Measurements from ENCODE around the gene ARHGAP40.

The ARHGAP40 gene

DNA sequence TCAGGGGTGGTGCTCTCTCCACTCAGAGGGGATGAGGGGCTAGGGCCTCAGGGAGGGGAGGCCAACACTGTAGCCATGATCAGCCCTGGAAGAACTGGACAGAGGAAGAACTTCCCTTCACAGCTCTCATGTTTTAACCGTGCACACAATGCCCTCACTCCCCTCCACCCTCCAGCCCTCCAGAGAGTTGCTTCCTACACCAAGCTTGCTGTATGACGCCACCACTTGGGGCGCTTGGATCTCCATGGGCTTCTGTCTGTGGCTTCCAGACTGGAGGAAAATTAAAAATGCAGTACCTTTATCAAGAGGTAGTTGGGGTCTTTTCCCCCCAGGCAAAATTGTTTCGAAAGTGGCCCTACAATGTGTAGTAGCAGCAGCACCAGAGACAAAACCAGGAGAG, 48.4 kb downstream of the ARHGAP40 start:
- no peak for TF ChIP-seq FOXP2 (optimal IDR thresholded peaks at IDR 0.05; ENCODE audit: borderline replicate concordance, extremely low read depth, extremely low read length, insufficient read depth)
- no peak for TF ChIP-seq TAF1 (IDR thresholded peaks at IDR 0.05; ENCODE audit: borderline replicate concordance, insufficient read depth, low read length)
- TF ChIP-seq SIN3A (IDR thresholded peaks at IDR 0.05; ENCODE audit: borderline replicate concordance, insufficient read depth, low read length) = no peak

DNA sequence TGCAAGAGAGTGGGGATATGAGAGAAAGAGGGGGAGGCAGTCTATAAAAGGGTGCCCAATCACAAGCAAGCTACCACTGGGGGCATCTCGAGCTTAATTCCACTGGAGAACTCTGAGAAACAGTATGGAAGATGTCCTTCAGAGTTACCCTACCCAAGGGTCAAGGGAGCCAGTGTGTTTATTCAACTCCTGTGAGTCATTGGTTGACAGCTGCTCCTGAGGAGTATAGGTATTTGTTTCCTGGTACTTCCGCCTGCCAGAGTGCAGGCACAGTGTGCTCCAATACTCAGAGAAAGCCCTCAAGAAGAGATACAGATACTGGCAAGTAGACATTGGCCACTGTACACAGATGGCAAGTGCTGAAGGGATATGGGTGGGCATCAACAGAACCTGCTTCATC, 49.5 kb downstream of the ARHGAP40 start:
- TF ChIP-seq SIN3A (IDR thresholded peaks at IDR 0.05; ENCODE audit: borderline replicate concordance, insufficient read depth, low read length) (no peak), POLR2AphosphoS5 (IDR thresholded peaks at IDR 0.05; ENCODE audit: low read depth, low read length) (no peak), TAF1 (IDR thresholded peaks at IDR 0.05; ENCODE audit: borderline replicate concordance, insufficient read depth, low read length) (no peak), FOXP2 (optimal IDR thresholded peaks at IDR 0.05; ENCODE audit: borderline replicate concordance, extremely low read depth, extremely low read length, insufficient read depth) (no peak)
- TF ChIP-seq, protein P1, sequence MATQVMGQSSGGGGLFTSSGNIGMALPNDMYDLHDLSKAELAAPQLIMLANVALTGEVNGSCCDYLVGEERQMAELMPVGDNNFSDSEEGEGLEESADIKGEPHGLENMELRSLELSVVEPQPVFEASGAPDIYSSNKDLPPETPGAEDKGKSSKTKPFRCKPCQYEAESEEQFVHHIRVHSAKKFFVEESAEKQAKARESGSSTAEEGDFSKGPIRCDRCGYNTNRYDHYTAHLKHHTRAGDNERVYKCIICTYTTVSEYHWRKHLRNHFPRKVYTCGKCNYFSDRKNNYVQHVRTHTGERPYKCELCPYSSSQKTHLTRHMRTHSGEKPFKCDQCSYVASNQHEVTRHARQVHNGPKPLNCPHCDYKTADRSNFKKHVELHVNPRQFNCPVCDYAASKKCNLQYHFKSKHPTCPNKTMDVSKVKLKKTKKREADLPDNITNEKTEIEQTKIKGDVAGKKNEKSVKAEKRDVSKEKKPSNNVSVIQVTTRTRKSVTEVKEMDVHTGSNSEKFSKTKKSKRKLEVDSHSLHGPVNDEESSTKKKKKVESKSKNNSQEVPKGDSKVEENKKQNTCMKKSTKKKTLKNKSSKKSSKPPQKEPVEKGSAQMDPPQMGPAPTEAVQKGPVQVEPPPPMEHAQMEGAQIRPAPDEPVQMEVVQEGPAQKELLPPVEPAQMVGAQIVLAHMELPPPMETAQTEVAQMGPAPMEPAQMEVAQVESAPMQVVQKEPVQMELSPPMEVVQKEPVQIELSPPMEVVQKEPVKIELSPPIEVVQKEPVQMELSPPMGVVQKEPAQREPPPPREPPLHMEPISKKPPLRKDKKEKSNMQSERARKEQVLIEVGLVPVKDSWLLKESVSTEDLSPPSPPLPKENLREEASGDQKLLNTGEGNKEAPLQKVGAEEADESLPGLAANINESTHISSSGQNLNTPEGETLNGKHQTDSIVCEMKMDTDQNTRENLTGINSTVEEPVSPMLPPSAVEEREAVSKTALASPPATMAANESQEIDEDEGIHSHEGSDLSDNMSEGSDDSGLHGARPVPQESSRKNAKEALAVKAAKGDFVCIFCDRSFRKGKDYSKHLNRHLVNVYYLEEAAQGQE (IDR thresholded peaks at IDR 0.05; ENCODE audit: insufficient read depth in 1 of 2, low read depth in 2 of 2, low read length in 2 of 2) = no peak

DNA sequence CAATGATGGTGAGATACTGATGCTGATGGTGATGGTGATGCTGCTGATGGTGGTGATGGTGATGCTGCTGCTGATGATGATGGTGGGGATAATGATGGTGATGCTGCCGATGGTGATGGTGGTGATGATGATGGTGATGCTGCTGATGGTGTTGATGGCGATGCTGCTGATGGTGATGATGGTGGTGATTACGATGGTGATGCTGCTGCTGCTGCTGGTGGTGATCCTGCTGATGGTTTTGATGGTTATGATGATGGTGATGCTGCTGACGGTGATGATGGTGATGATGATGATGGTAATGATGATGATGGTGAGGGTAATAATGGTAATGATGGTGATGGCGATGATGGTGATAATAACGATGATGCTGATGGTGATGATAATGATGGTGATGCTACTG, 50.0 kb downstream of the ARHGAP40 start:
- TF ChIP-seq, protein P1 (IDR thresholded peaks at IDR 0.05; ENCODE audit: insufficient read depth in 1 of 2, low read depth in 2 of 2, low read length in 2 of 2) = no peak
- no peak for TF ChIP-seq POLR2AphosphoS5 (IDR thresholded peaks at IDR 0.05; ENCODE audit: low read depth, low read length)

DNA sequence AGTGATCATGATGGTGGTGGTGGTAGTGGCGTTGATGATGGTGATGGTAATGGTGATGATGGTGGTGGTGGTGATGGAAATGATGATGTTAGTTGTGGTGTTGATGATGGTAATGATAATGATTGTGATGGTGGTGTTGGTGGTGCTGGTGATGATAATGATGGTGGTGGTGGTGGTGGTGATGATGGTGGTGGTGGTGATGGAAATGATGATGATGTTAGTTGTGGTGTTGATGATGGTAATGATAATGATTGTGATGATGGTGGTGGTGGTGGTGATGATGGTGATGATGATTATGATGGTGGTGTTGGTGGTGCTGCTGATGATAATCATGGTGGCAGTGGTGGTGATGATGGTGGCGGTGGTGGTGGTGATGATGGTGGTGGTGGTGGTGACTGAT, 51.4 kb downstream of the ARHGAP40 start:
- no peak for TF ChIP-seq SIN3A (IDR thresholded peaks at IDR 0.05; ENCODE audit: borderline replicate concordance, insufficient read depth, low read length)
- TF ChIP-seq FOXP2 (optimal IDR thresholded peaks at IDR 0.05; ENCODE audit: borderline replicate concordance, extremely low read depth, extremely low read length, insufficient read depth) = no peak
- no peak for TF ChIP-seq TAF1 (IDR thresholded peaks at IDR 0.05; ENCODE audit: borderline replicate concordance, insufficient read depth, low read length)
- TF ChIP-seq, protein P1 (IDR thresholded peaks at IDR 0.05; ENCODE audit: insufficient read depth in 1 of 2, low read depth in 2 of 2, low read length in 2 of 2) = no peak
- TF ChIP-seq POLR2AphosphoS5 (IDR thresholded peaks at IDR 0.05; ENCODE audit: low read depth, low read length) = no peak

DNA sequence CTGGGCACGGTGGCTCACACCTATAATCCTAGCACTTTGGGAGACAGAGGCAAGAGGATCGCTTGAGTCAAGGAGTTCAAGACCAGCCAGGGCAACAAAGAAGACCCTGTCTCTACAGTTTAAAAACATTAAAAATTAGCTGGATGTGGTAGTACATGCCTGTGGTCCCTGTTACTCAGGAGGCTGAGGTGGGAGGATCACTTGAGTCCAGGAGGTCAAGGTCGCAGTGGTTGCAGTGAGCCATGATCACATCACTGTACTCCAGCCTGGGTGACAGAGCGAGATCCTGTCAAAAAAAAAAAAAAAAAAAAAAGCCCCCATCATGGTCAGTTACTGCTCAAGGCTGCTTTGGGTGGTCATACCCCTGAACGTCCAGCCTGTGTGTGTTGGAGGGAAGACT, 55.8 kb downstream of the ARHGAP40 start:
- TF ChIP-seq POLR2AphosphoS5 (IDR thresholded peaks at IDR 0.05; ENCODE audit: low read depth, low read length) (no peak), SIN3A (IDR thresholded peaks at IDR 0.05; ENCODE audit: borderline replicate concordance, insufficient read depth, low read length) (no peak), TAF1 (IDR thresholded peaks at IDR 0.05; ENCODE audit: borderline replicate concordance, insufficient read depth, low read length) (no peak), FOXP2 (optimal IDR thresholded peaks at IDR 0.05; ENCODE audit: borderline replicate concordance, extremely low read depth, extremely low read length, insufficient read depth) (no peak)
- TF ChIP-seq, protein P1 (IDR thresholded peaks at IDR 0.05; ENCODE audit: insufficient read depth in 1 of 2, low read depth in 2 of 2, low read length in 2 of 2) = no peak
